Prostate gland (tissue), 2 donors: ENCODE data around the gene SERHL2.

ENCODE experiments used
- POLR2AphosphoS5 ChIP-seq: sonication (generic); formaldehyde crosslinking; IDR thresholded peaks from one replicate; pipeline ENCODE4 v1.6.1; 2017; ENCODE audit warnings: antibody characterized with exemption
- TF ChIP-seq, protein P1 (sequence below), 4 experiments: fragments of 200-600 bp in 2 of 4; fragments of 450-650 bp in 2 of 4; sonication (generic) in 2 of 4; IDR thresholded peaks; 1 replicate in 3 of 4; 2 replicates in 1 of 4; pipeline ENCODE4 v1.5.1; 2016 to 2019; ENCODE audit warnings: antibody characterized with exemption in 4 of 4, mild to moderate bottlenecking in 2 of 4, moderate library complexity in 2 of 4

DNA sequence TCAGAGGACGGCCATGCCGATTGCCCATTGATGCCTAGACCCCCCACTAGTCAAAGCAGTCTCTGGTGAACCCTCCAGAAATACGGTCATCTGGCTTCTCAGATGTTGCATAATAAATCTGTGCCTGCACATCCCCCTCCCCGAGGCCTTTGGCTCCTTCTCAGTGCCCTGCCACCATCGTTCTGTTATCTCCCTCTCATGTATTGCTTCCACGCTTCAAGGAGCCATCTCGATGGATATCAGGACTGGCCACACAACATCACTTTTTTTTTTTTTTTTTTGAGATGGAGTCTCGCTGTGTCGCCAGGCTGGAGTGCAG, 32.6 kb upstream of the SERHL2 start:
- TF ChIP-seq POLR2AphosphoS5 = no peak
- TF ChIP-seq, protein P1, sequence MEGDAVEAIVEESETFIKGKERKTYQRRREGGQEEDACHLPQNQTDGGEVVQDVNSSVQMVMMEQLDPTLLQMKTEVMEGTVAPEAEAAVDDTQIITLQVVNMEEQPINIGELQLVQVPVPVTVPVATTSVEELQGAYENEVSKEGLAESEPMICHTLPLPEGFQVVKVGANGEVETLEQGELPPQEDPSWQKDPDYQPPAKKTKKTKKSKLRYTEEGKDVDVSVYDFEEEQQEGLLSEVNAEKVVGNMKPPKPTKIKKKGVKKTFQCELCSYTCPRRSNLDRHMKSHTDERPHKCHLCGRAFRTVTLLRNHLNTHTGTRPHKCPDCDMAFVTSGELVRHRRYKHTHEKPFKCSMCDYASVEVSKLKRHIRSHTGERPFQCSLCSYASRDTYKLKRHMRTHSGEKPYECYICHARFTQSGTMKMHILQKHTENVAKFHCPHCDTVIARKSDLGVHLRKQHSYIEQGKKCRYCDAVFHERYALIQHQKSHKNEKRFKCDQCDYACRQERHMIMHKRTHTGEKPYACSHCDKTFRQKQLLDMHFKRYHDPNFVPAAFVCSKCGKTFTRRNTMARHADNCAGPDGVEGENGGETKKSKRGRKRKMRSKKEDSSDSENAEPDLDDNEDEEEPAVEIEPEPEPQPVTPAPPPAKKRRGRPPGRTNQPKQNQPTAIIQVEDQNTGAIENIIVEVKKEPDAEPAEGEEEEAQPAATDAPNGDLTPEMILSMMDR (IDR thresholded peaks at IDR 0.05) = no peak
